ENCODE results near the gene FGD2.
"Not testable (repeated sequence)": the region's sequence is repeated elsewhere in the genome, so short reads cannot be mapped to it uniquely, and the experiment has no call there.

Gene FGD2

DNA sequence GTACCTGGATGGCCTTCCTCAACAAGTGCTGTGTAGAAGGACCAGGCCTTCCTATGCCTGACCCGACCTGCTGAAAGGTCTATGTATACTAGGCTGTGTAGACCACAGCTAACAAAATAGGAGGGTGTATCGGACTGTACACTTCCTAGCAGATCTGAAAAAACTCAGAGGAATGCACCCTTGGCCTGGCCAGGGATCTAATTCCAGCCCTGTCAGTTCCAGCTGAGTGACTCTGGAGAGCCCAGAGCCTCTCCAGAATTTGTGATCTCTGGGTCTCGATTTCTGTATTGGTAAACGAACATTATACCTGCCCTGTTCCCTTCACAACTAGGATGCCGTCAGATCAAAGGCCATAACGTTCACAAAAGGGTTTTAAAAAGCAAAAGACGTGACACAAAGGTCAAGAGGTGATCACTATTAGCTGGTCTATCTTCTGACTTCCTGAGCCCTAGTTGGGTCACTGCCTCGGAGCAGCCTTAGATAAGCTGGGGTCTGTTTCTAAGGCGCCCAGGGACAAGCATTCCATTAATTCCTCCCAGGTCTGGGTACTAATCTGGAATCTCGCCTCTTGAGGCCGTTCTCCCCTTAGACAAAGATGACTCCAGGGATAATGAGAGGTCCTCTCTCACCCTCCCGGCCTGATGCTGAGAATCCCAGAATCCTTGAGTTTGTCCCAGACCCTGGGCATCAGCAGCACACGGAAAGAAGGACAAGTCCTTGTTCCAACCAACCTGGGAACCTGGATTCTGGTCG, 33.4 kb upstream of the FGD2 start:
- no peak for DNase-seq

DNA sequence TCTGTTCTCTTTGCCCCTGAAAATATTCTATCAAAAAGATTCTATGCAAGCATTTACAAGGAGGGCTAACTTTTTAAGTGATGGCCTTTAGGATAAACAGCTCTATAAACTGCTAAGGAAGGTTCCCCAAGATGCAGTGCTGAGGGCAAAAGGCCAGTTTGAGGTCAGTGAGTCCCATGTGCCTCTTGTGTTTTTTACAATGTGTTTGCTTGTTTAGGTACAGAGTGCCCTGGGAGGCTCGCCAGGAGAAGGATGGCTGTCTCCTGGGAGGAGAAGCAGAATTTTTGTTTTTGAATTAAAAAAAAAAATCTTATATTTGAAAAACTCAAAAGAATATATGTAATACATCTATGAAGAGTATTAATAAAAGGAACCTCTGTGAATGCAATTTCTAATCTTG, 32.3 kb upstream of the FGD2 start:
- DNase-seq = no peak

DNA sequence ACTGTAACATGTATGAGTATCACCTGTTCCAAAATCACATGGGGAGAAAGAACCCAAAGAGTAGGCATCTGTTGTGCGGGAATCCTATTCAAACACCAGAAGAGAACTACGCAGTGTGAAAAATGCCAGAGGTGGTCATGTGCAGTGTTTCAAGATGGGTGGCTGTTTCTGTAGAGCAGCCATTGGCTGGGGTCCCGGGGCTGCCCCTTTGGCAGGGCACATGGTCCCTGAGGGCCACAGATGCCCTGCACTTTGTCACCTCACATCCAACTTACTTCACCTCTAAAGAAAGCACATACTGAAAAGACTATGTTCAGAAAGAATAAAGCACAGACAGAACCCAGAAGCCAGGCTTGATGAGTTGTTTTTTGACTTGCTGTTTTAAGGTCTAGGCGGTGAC, 31.8 kb upstream of the FGD2 start:
- no peak for DNase-seq

- DNase-seq = no peak
Observed at GRCh38 chr6:36975231-36976006, 30.0 kb upstream of the FGD2 start.

GRCh38 chr6:36976007-36976264, 29.5 kb upstream of the FGD2 start:
- DNase-seq = no peak

DNA sequence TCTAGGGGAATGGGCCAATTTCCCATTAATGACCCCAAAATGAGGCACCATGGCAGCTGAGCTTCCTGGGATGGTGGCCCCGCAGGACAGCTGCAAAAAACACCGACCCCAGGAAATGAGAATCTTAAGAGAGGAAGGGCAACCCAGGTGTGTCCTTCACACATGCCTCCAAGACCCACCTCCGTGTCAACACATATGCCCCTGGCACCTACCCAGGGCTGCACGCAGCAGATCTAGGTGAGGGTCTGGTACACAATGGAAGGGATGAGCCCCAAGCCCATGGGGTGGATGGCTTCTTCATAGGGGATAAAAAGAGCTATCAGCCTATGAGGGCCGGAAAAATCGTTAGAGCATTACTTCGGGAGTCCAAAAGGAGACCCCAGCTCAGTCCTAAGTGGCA, 28.9 kb upstream of the FGD2 start:
- DNase-seq = no peak

GRCh38 chr6:36976931-36977330, 28.5 kb upstream of the FGD2 start:
- DNase-seq = no peak

- no peak for DNase-seq
Observed at GRCh38 chr6:36977470-36977941, 27.9 kb upstream of the FGD2 start.

DNA sequence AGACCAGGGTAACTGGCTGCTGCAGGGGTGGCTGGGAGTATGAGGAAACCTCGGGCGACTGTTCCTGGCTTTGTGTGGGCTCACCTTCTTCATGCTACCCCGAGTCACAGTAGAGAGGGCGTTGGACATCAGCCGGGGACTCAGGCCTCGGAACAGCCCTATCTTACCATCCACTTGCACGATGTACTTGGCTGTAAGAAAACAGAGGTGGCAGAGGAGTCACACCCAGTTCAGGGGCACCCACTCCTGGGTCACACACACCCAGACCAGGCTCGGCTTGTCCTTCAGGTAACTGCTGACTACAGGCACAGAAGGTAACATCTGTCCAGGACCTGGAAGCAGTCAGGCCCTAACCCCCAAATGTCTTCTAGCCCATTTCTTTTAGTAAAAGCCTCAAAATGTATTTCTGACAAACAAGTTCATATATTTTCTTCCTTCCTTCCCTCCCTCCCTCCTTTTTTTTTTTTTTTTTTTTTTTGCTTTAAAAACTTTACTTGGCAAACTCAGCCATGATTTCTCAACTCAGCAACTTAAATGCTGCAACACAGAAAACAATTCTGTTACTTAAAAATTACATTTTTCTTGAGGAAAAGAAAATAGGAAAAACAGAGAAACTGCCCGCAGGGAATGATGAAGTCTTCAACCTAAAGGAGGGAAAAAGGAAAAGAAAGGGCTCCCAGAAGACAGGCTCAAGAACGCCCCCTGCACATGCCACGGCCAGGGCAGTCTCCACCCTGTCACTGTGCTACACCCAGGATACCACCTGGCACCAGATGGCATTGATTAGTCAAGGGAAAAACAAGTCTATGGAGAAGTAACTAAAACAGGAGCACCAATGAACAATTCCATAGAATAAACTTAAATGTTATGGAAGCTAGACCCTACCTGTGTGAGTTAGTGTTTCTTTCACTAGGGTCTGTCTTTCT, 26.8 kb upstream of the FGD2 start:
- no peak for DNase-seq

DNA sequence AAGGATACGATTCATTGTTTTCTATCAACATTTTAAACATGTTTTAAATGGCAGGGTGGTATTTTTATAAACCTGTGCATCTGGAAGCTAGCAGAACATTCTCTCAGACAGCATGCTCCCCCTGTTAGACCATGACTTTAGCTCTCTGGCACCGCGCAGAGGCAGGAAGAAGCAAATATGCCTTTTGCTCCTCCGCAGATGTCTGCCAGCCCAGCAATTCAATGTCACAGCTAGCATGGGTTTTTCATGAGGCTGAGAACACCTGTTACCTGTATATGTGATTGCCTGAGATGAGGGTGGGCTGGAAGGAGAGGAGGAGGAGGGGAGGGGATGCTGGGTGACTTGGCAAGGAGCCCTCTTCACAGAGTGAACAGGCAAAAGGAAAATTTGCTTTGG, 26.1 kb upstream of the FGD2 start:
- DNase-seq = peak; percentile 66

- no peak for DNase-seq
Observed at GRCh38 chr6:36980129-36980528, 25.3 kb upstream of the FGD2 start.

- no peak for DNase-seq
Observed at GRCh38 chr6:36980876-36981619, 24.4 kb upstream of the FGD2 start.

DNA sequence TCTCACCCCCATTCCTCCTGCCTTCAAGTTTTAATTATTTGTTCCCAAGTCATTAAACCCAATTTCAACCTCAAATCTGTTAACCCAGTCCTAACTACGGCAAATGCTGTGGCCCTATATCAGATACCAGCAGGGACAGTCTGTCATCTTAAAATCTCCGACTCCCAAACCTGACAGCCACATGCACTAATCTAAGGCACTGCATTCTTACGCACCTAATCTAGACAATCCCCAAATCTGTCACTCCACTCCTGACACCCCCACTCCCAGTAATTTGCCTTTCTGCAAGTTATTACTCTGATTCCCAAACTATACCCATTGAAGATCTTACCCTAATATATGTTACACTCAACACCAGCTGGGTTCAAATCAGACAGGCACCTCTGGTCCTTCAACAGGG, 21.9 kb upstream of the FGD2 start:
- no peak for DNase-seq

DNA sequence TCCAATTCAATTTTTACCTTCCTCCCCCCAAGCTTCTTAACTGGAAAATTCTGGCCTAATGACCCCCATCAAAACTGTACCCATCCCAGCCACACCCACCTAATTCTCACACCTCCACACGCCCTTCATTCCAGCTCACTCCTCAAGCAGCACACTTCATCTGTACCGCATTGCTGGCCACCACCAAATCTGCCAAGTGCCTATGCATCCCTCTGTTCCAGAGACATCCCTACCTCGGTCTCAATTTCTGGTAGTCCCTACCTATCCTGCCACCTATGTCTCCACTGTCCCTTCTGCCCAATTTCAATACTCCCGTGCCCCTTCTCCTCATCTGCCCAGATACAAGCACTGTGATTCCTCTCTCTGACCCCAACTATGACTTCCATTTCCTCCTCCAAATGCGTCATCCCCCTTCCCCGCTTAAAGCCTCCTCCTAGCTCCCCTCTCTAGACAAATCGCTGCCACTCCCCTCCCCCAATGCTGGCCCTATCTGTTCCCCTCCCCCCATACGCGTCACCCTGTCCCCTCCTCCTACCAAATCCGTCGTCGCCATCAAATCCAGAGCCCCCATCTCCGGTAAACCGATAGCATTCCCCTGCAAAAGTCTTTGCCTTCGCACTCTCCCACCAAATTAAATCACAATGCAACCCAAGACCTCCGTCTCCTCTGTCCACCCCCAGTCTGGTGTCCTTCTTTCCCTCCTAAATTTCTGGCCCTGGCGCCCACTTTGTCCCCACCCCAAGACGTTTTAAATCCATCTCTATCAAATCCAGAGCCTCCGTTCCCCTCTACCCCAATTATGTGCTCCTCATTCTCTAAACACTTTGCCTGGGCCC, 20.7 kb upstream of the FGD2 start:
- peak; percentile 78 for DNase-seq

- DNase-seq = no peak
Observed at GRCh38 chr6:36985417-36985807, 20.0 kb upstream of the FGD2 start.

DNA sequence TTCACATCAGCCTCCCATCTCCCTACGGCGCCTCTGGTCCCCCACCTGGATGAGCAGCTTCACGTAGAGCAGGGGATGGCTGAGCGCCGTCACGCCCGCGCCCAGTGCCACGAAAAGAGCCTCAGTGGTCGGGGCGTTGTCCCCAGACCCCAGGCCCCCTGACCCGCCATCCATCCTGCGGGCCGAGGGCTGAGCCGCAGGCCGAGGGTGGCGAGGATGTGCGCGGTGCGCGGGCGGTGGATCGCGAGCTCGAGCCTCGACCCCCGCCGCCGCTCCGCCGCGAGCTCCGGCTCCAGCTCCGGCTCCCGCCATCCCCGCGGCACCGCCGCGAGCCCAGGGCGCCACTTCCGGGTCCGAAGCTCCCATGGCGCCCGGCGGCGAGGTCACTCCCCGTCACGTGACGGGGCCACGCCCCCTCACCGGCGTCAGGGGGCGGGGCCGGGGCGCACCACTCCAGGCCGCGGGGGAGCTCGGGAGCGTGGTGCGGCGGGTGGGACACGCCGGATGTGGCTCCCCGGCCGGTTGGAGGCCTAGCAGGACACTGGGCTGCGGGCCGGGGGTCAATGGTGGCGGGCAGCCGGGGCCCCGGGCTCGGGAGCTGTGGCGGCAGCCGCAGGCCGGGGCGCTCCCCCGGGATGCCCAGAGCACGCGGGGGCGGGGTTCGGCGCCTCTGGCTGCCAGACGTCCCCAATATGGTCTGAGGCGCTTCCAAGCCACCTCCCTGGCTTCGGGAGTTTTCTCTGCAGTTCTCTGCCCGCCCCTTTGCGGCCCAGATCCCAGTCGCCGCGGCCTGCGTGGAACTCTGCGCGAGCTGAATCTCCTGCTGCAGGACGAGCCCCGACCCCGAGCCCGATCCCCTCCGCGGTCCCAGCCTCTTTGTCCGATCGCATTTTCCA, 19.4 kb upstream of the FGD2 start, which contains the start of gene MTCH1:
MTCH1 (minus strand) TSS at position 389 of the 896 bp plus-strand sequence; CDS start at position 366, 23 bp downstream.
- peak; percentile 91 for DNase-seq

GRCh38 chr6:36986704-36987047, 18.8 kb upstream of the FGD2 start:
- DNase-seq = no peak

DNA sequence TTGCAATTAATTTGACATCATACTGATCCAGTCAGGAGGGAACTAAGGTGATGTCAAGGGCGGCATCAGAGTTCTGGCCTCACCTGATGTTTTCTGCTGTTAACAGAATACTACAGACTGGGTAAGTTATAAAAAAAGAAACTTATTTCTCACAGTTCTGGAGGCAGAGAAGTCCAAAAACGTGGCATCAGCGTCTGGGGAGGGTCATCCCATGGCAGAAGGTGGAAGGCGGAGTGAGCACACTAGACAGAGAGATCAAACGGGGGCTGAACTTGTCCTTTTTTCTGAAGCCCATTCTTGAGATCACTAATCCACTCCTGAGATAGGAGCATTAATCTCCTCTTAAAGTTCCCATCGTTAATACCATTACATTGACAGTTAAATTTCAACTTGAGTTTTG, 16.2 kb upstream of the FGD2 start:
- no peak for DNase-seq

- DNase-seq = not testable (repeated sequence)
Observed at GRCh38 chr6:36990401-36990800, 15.1 kb upstream of the FGD2 start.
